ENCODE data around the gene ID1. TPM values are rescaled to one million over a fixed set of nuclear protein-coding genes. Genes with fewer than 3 reads are reported as not detected.
"Not testable (repeated sequence)": the region's sequence is repeated elsewhere in the genome, so short reads cannot be mapped to it uniquely, and the experiment has no call there.

Gene ID1
- total RNA-seq, 2 donors from 2014 or later: 169 to 245 TPM

DNA sequence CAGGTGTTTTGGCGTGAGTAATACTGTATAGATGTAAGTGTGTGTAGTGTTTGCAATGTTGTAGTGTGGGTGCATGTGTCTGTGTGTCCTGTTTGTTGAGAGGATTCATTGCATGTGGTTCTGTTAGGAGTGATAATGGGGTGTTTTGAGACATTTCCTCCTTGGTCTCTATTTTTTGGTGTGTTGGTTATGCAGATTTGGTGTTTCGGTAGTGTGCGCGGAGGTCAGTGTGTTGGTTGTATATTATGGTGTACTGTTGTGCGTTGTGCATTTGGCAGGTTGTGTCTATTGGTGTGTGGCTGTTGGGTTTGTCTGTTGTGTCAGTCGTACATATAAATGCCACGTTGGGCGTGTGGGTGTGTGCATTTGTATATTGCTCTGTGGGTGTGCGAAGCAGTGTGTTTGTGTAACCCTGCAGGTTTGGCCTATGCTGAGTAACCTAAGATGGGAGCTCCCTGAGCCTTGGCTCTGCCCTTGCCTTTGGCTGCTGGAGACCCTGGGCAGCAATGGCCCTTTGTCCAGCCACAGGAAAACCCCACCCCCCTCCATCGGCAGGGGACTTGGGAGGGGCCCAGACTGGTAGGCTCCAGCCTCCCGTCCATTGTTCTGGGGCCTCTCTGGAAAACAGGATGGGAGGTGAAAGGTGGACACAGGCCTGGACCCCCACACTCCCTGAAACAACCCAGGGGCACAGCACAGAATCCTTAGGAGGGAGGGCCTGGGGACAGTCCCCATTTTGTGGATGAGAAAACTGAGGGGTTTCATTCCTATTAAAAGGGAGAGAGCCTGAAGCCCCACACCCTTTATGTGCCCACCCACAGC lies 10.3 kb upstream of the ID1 start:
- H3K27ac ChIP-seq: peak overlapping the region in 1 of 4 donors; percentile 31

DNA sequence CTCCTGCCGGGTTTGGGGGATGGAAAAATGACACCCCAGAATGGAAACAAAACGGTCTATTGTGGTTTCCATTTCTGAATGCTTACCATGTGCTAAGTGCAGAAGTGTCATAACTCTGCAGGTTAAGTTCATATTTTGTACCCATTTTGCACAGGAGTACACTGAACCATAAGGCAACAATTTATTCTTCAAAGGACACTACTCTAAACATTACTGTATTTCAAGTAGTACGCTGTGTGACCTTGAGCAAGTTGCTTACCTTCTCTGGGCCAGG lies 9.8 kb upstream of the ID1 start:
- peak overlapping the region in 2 of 4 donors; percentile 3 to 31 for H3K27ac ChIP-seq
- TF ChIP-seq POLR2A (IDR thresholded peaks at IDR 0.05) (no peak), CTCF (IDR thresholded peaks at IDR 0.05) (no peak)
- no peaks in the 10 kb centered on the region for H3K4me1 ChIP-seq
- DNase-seq (no peak), ATAC-seq (no peak)
- no peaks in the 10 kb centered on the region for H3K36me3 ChIP-seq (replicated peaks in 1 of 2; ENCODE audit: insufficient read depth in 1 of 2, low read depth in 2 of 2)
- intact Hi-C loops (cut with DNase I): no loop called here
- no peaks in the 10 kb centered on the region for H3K27me3 ChIP-seq
- H3K4me3 ChIP-seq: no peak overlapping the region
- WGBS, 2 donors: 73 to 79% methylated on average over 1 to 3 of the region's 3 CpGs
- H3K9me3 ChIP-seq: no peaks in the 10 kb centered on the region

More for the DNA sequence above, 10.3 kb upstream of the ID1 start:
- Histone ChIP-seq H3K27me3 (no peaks in the 10 kb centered on the region), H3K4me3 (no peak overlapping the region), H3K36me3 (replicated peaks in 1 of 2; ENCODE audit: insufficient read depth in 1 of 2, low read depth in 2 of 2) (no peaks in the 10 kb centered on the region), H3K4me1 (no peaks in the 10 kb centered on the region), H3K9me3 (no peaks in the 10 kb centered on the region)
- intact Hi-C loops (cut with DNase I): no loop called here
- peak; percentile 36 for ATAC-seq
- TF ChIP-seq CTCF (IDR thresholded peaks at IDR 0.05): no peak
- TF ChIP-seq POLR2A (IDR thresholded peaks at IDR 0.05): no peak
- DNase-seq: no peak
- WGBS, 2 donors: 86 to 88% methylated on average over 10 to 11 of the region's 11 CpGs

DNA sequence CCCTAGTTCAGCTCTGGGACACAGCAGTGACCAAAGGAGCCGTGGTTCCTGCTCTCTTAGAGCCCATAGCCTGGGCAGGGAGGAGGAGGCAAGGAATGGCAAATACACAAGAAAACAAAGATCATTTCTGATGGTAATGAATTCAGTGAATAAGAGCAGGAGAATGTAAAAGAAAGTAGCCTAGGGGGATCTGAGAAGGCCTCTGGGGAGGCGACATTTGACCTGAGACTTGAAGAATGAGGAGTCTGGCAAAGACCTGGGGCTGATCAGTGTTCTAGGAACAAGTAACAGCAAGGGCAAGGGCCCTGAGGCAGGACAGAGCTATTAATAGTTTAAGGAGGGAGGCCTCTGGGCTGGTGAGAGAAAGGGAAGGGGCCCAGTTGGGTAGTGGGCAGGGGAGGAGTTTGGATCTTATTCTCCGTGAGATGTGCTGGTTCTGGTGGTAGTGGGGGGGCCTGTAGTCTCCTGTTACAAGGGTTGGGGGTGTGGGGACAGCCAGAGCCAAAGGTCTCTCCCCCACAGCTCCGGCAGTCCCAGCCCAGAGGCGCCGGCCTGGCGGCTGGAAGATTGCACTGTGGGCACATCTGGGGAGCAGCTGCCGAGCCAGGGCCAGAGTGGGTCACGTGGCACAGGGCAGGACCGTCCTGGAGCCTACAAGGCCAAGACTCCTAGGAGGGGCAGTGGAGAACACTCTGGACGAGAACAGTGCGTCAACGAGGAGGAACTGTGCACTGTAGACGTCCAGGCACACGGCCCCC lies 9.3 kb upstream of the ID1 start:
- Histone ChIP-seq H3K27me3 (no peaks in the 10 kb centered on the region), H3K4me1 (no peaks in the 10 kb centered on the region), H3K27ac (peak overlapping the region in 2 of 4 donors; percentile 3 to 31), H3K4me3 (no peak overlapping the region), H3K9me3 (no peaks in the 10 kb centered on the region), H3K36me3 (replicated peaks in 1 of 2; ENCODE audit: insufficient read depth in 1 of 2, low read depth in 2 of 2) (no peaks in the 10 kb centered on the region)
- 66 to 74% methylated on average over 5 to 15 of the region's 15 CpGs for WGBS, 2 donors
- peak in 2 of 4 donors; percentile 36 to 45 for DNase-seq
- TF ChIP-seq CTCF (IDR thresholded peaks at IDR 0.05) (no peak), POLR2A (IDR thresholded peaks at IDR 0.05) (peak in 1 of 3 donors; percentile 21)
- peak; percentile 70 for ATAC-seq
- intact Hi-C loops (cut with DNase I): no loop called here

GRCh38 chr20:31596412-31596715 lies 8.7 kb upstream of the ID1 start:
- peak overlapping the region in 2 of 4 donors; percentile 29 to 31 for H3K27ac ChIP-seq
- WGBS, 2 donors: 60 to 88% methylated on average over 4 of the region's 4 CpGs
- intact Hi-C loops (cut with DNase I): not testable (repeated sequence)

GRCh38 chr20:31596831-31597480 lies 8.1 kb upstream of the ID1 start:
- H3K27ac ChIP-seq: peak overlapping the region in 2 of 4 donors; percentile 29 to 31
- H3K4me3 ChIP-seq: no peak overlapping the region
- DNase-seq (no peak), ATAC-seq (no peak)
- no peaks in the 10 kb centered on the region for H3K4me1 ChIP-seq
- no peaks in the 10 kb centered on the region for H3K36me3 ChIP-seq (replicated peaks in 1 of 2; ENCODE audit: insufficient read depth in 1 of 2, low read depth in 2 of 2)
- no peaks in the 10 kb centered on the region for H3K27me3 ChIP-seq
- no peak for TF ChIP-seq CTCF (IDR thresholded peaks at IDR 0.05)
- no peak for TF ChIP-seq POLR2A (IDR thresholded peaks at IDR 0.05)
- WGBS, 2 donors: 79 to 89% methylated on average over 3 to 4 of the region's 4 CpGs
- intact Hi-C loops (cut with DNase I): no loop called here
- H3K9me3 ChIP-seq: no peaks in the 10 kb centered on the region

More at GRCh38 chr20:31596412-31596715, 8.7 kb upstream of the ID1 start:
- not testable (repeated sequence) for H3K4me1 ChIP-seq; H3K9me3 ChIP-seq; ATAC-seq; H3K27me3 ChIP-seq; H3K4me3 ChIP-seq; H3K36me3 ChIP-seq (replicated peaks in 1 of 2; ENCODE audit: insufficient read depth in 1 of 2, low read depth in 2 of 2); DNase-seq
